Measurements from ENCODE around the gene RALBP1.

DNA sequence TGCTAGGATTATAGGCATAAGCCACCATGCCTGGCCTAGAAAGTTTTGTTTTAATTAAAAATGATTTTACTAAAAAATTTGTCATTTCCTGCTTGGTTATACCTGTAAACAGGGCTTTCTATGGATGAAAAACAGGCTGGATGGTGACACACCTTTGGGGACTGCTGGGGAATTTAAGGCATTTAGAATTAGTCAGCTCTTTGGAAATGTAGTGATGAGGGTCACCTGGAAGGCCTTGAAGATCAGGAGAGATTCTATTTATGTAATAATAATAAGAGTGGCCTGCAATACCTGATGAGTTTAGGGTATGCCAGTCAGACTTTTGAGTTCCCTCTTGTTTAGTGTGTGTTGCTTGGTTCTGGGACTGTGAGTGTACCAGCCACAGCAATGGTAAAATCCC lies 51.1 kb downstream of the RALBP1 start:
- no peak for TF ChIP-seq CTCF (conservative IDR thresholded peaks at IDR 0.05 in 1 of 2, IDR thresholded peaks at IDR 0.05 in 1 of 2; ENCODE audit: extremely low read depth in 1 of 2, insufficient read depth in 1 of 2, low read depth in 1 of 2, low read length in 2 of 2)
- TF ChIP-seq EZH2 (IDR thresholded peaks at IDR 0.05; ENCODE audit: borderline replicate concordance, low read length) = no peak
